ENCODE results near the gene CPPED1.

Gene CPPED1

GRCh38 chr16:12679660-12680272 is 123.9 kb downstream of the CPPED1 start:
- no peak for DNase-seq (ENCODE audit: low read depth)

- DNase-seq (ENCODE audit: low read depth), result no peak
Observed at GRCh38 chr16:12678983-12679382, 124.7 kb downstream of the CPPED1 start.

DNA sequence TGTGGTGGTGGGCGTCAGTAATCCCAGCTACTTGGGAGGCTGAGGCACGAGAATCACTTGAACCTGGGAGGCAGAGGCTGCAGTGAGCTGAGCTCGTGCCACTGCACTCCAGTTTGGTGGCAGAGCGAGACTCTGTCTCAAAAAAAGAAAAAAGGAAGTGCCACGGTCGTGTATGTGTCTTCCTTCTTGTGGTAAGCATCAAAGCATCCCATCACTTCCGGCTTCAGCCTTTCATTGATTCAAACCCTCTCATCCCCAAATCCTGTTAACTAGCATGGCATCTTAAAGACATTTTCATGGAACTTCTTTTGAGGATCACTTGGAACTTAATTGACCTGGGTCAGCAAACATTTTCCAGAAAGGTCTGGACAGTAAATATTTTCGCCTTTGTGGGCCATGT is 126.2 kb downstream of the CPPED1 start:
- DNase-seq (ENCODE audit: low read depth), result no peak

DNA sequence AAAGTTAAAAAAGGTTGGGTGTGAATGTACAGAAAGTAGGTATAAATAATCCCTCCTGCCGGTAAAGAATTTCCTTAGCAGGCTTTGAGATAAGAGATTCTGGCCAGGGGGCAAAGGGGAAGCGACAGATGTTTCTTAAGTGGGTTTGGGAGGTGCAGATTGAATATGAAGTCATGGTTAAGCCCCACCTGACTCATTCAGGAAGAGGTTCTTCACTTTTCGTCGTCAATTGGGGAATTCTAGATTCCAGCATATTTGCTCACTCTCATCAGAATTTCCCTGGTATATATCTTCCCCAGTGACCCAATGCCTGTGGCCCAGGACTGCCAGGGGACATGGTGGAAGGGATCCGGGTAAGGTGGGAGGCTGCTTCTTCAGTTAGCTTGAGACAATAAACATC is 127.8 kb downstream of the CPPED1 start:
- DNase-seq (ENCODE audit: low read depth), result no peak

GRCh38 chr16:12675046-12675445 is 128.6 kb downstream of the CPPED1 start:
- DNase-seq (ENCODE audit: low read depth), result no peak

- DNase-seq (ENCODE audit: low read depth), result no peak
Observed at GRCh38 chr16:12674524-12674923, 129.2 kb downstream of the CPPED1 start.

DNA sequence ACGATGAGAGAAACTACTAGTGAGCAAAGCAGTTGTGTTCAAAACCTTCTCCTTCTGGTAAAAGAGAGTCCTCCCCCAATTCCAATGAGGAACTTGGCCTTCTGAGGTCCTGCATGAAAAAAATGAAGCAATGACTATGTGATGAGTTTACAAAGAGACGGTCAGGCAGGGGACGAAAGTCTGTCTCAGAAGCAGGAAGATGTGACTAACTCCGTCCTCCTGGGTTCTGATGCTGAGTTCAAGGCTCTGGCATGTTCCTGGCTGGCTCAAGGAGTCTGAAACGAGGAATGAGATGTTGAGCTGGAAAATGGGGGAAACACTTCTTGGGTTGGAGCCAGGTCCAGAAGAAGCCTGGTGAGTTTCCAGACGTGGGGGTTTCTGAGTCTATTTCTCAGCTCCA is 129.6 kb downstream of the CPPED1 start:
- no peak for DNase-seq (ENCODE audit: low read depth)

- DNase-seq (ENCODE audit: low read depth), result no peak
Observed at GRCh38 chr16:12673466-12673865, 130.2 kb downstream of the CPPED1 start.

GRCh38 chr16:12672986-12673385 is 130.7 kb downstream of the CPPED1 start:
- DNase-seq (ENCODE audit: low read depth), result no peak

GRCh38 chr16:12669908-12670307 is 133.8 kb downstream of the CPPED1 start:
- DNase-seq (ENCODE audit: low read depth), result no peak

GRCh38 chr16:12667909-12668308 is 135.8 kb downstream of the CPPED1 start:
- DNase-seq (ENCODE audit: low read depth), result no peak

- DNase-seq (ENCODE audit: low read depth), result no peak
Observed at GRCh38 chr16:12664164-12664733, 139.4 kb downstream of the CPPED1 start.

- no peak for DNase-seq (ENCODE audit: low read depth)
Observed at GRCh38 chr16:12661656-12662172, 142.0 kb downstream of the CPPED1 start.

DNA sequence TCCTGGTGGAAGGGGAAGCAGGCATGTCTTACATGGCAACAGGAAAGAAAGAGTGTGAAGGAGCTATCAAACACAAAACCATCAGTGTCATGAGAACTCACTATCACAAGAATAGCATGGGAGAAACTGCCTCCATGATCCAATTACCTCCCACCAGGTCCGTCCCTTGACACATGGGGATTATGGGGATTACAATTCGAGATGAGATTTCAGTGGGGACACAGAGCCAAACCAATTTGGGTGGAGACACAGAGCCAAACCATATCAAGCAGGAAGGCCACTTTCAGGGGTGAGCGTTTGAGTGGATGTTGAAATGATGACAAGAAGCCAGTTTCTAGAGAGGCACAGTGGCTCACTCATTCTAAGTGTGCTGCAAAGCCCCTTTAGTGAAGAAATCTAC is 143.8 kb downstream of the CPPED1 start:
- DNase-seq (ENCODE audit: low read depth), result no peak

DNA sequence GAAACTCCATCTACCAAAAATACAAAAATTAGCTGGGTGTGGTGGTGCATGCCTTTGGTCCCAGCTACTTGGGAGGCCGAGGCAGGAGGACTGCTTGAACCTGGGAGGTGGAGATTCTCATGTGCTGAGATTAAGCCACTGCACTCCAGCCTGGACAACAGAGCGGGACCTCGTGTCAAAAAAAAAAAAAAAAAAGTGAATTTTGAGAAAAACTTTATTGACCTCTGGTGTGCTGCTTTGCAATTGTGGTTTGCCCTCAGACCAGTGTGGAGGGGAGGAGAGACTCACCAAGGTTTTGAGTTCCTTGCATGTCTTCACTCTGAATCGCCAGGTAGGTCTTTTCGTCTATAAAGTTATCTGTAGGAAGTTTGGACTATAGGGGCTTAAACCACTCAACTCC is 145.2 kb downstream of the CPPED1 start:
- no peak for DNase-seq (ENCODE audit: low read depth)

GRCh38 chr16:12655537-12655936 is 148.2 kb downstream of the CPPED1 start:
- DNase-seq (ENCODE audit: low read depth), result no peak

GRCh38 chr16:12653820-12654392 is 149.8 kb downstream of the CPPED1 start:
- DNase-seq (ENCODE audit: low read depth), result no peak

DNA sequence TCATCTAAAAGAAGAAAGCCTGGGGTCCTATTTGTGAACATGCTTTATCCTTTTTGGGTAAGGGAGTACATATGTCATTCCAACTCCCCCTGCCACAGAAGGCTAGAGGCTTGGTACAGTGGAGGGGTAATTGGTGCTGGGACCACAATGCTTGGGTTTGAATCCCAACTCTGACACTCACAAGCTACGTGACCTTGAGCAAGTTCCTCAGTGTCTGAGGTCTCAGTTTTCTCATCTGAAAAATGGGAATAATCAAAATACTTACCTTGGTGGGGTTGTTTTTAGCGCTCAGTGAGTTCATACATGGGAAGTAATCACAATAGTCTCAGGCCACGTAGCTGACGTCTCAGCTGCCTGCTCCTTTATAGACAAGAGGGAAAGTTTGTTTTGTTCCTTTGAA is 150.8 kb downstream of the CPPED1 start:
- no peak for DNase-seq (ENCODE audit: low read depth)

DNA sequence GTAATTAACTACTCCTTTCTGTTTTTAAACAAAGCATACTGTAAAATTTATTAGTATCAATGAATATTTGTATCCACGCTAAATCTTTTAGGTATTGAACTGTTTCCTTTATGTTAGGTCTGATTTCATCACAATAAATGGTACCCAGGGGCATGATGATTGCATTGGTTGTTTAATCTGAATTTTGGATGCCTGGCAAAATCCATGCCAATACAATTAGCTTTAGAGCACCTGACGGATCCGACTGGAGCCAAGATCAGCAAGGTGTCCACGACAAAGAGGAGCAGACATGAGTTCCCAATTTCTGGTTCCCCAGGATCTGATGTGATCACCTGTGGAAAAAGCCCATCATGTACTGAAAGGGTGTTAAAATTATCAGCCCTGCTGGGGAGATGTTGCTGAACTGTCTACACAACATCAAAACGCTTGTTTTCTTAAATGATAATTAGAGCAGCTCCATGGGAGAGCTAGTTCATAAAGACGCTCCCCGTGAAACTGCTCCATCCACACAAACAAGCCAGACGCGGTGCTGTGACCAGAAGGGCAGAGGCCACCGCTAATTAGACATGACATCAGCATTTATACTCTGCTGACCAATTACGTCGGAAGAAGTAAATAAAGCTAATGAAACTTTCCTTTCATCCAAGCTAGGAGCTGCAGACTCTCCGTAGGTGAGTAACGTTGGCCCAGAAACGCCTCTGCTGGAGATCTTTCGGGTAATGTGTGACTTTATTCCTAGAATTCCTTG is 151.7 kb downstream of the CPPED1 start:
- no peak for DNase-seq (ENCODE audit: low read depth)

GRCh38 chr16:12649356-12649755 is 154.3 kb downstream of the CPPED1 start:
- no peak for DNase-seq (ENCODE audit: low read depth)

GRCh38 chr16:12646490-12647274 is 157.0 kb downstream of the CPPED1 start:
- no peak for DNase-seq (ENCODE audit: low read depth)

- no peak for DNase-seq (ENCODE audit: low read depth)
Observed at GRCh38 chr16:12646098-12646489, 157.6 kb downstream of the CPPED1 start.
